Tibial nerve (tissue), 4 donors: ENCODE measurements around the gene ZBTB16.

Experiments used
- CTCF ChIP-seq, 5 experiments: fragments of 200-600 bp in 3 of 5; fragments of 450-650 bp in 2 of 5; sonication (generic) in 3 of 5; IDR thresholded peaks; one replicate each; pipeline ENCODE4 v1.5.1; 2016 to 2019; ENCODE audit warnings: antibody characterized with exemption in 5 of 5, mild to moderate bottlenecking in 3 of 5, moderate library complexity in 2 of 5
- EP300 ChIP-seq, 2 donors: sonication (generic); formaldehyde crosslinking; IDR thresholded peaks; one replicate each; pipeline ENCODE4 v1.6.1; 2017; ENCODE audit warnings: antibody characterized with exemption in 2 of 2, mild to moderate bottlenecking in 1 of 2
- POLR2A ChIP-seq, 2 donors: fragments of 450-650 bp; IDR thresholded peaks; one replicate each; pipeline ENCODE4 v1.6.1; 2017; ENCODE audit warnings: antibody characterized with exemption in 2 of 2, mild to moderate bottlenecking in 2 of 2, moderate library complexity in 2 of 2

GRCh38 chr11:114054806-114055205 is 4.7 kb upstream of the ZBTB16 start:
- TF ChIP-seq CTCF (IDR thresholded peaks at IDR 0.05) (no peak), EP300 (IDR thresholded peaks at IDR 0.05) (no peak), POLR2A (IDR thresholded peaks at IDR 0.05) (no peak)
